ENCODE measurements around the gene TMEM253.
A peak's percentile ranks its signal among the peaks of the same experiment; 100 is the strongest.

TMEM253 gene

GRCh38 chr14:21106176-21106497, 5.3 kb downstream of the TMEM253 start:
- DNase-seq = no peak

GRCh38 chr14:21106498-21107282, 5.8 kb downstream of the TMEM253 start:
- DNase-seq = peak; percentile 80

GRCh38 chr14:21107283-21107800, 6.5 kb downstream of the TMEM253 start:
- no peak for DNase-seq

GRCh38 chr14:21108791-21109190, 7.9 kb downstream of the TMEM253 start:
- no peak for DNase-seq

- DNase-seq = no peak
Measured at GRCh38 chr14:21109377-21110138, 8.7 kb downstream of the TMEM253 start.

- no peak for DNase-seq
Measured at GRCh38 chr14:21112255-21112654, 11.4 kb downstream of the TMEM253 start.

- DNase-seq = no peak
Measured at GRCh38 chr14:21113369-21113768, 12.5 kb downstream of the TMEM253 start.

GRCh38 chr14:21118933-21119332, 18.1 kb downstream of the TMEM253 start:
- DNase-seq = no peak

GRCh38 chr14:21120686-21121085, 19.8 kb downstream of the TMEM253 start:
- DNase-seq = no peak

- DNase-seq = no peak
Measured at GRCh38 chr14:21121122-21121521, 20.3 kb downstream of the TMEM253 start.

GRCh38 chr14:21123429-21123828, 22.6 kb downstream of the TMEM253 start:
- DNase-seq = no peak

GRCh38 chr14:21133901-21134300, 33.0 kb downstream of the TMEM253 start:
- DNase-seq = no peak

GRCh38 chr14:21136024-21136423, 35.2 kb downstream of the TMEM253 start:
- DNase-seq = peak; percentile 53

GRCh38 chr14:21142357-21142756, 41.5 kb downstream of the TMEM253 start:
- no peak for DNase-seq

GRCh38 chr14:21145437-21145836, 44.6 kb downstream of the TMEM253 start:
- DNase-seq = no peak

GRCh38 chr14:21149641-21150367, 48.9 kb downstream of the TMEM253 start:
- DNase-seq = no peak

Measured in NCI-H1105 treated with DMSO at 0.1 percent for 48 hours (cell line).